Omental fat pad (tissue), 4 donors: ENCODE data around the gene REEP1. TPM values are rescaled to one million over a fixed set of nuclear protein-coding genes. Genes with fewer than 3 reads are reported as not detected.

Experiments
- ATAC-seq: fragments of 150-250 bp; one replicate; pipeline ENCODE4 v1.9.1; 2016; ENCODE audit warnings: mild to moderate bottlenecking, moderate library complexity; ENCODE audit not compliant: low FRiP score
- DNase-seq: peaks from one replicate; pipeline ENCODE4 v3.0.0-alpha.2; 2019; ENCODE audit warnings: low spot score
- total RNA-seq, 4 donors: library from RNA; depleted of rRNA; stranded (reverse); fragments of >200 nt; gene quantifications; one replicate each; pipeline ENCODE4 v1.1.0, GENCODE V29; 2016
- TF ChIP-seq, protein P1 (sequence below), 3 donors: fragments of 450-650 bp; IDR thresholded peaks; one replicate each; pipeline ENCODE4 v1.5.1; 2016 to 2017; ENCODE audit warnings: antibody characterized with exemption in 3 of 3, mild to moderate bottlenecking in 3 of 3, moderate library complexity in 2 of 3

Gene REEP1
- total RNA-seq, 4 donors from 2014 or later = 2.5 to 15.4 (median 4.3) TPM

DNA sequence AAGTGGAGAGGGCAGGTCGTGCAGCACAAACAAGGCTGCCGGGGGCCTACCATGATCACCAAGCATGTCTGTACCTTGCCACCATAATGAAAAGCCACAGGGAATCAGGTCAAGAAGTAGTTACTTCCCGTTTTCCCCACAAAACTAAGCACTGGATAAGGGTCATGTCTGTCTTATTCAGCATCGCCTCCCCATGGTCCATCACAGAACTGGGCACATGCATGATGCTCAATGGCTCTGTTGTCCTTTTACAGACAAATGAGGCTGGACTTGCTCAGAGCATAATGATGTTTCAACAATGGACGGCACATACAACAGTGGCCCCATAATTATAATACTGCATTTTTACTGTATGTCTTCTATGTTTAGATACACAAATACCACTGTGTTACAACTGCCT lies 27.5 kb downstream of the REEP1 start:
- TF ChIP-seq, protein P1, sequence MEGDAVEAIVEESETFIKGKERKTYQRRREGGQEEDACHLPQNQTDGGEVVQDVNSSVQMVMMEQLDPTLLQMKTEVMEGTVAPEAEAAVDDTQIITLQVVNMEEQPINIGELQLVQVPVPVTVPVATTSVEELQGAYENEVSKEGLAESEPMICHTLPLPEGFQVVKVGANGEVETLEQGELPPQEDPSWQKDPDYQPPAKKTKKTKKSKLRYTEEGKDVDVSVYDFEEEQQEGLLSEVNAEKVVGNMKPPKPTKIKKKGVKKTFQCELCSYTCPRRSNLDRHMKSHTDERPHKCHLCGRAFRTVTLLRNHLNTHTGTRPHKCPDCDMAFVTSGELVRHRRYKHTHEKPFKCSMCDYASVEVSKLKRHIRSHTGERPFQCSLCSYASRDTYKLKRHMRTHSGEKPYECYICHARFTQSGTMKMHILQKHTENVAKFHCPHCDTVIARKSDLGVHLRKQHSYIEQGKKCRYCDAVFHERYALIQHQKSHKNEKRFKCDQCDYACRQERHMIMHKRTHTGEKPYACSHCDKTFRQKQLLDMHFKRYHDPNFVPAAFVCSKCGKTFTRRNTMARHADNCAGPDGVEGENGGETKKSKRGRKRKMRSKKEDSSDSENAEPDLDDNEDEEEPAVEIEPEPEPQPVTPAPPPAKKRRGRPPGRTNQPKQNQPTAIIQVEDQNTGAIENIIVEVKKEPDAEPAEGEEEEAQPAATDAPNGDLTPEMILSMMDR (IDR thresholded peaks at IDR 0.05) = no peak
- ATAC-seq = no peak
- no peak for DNase-seq

DNA sequence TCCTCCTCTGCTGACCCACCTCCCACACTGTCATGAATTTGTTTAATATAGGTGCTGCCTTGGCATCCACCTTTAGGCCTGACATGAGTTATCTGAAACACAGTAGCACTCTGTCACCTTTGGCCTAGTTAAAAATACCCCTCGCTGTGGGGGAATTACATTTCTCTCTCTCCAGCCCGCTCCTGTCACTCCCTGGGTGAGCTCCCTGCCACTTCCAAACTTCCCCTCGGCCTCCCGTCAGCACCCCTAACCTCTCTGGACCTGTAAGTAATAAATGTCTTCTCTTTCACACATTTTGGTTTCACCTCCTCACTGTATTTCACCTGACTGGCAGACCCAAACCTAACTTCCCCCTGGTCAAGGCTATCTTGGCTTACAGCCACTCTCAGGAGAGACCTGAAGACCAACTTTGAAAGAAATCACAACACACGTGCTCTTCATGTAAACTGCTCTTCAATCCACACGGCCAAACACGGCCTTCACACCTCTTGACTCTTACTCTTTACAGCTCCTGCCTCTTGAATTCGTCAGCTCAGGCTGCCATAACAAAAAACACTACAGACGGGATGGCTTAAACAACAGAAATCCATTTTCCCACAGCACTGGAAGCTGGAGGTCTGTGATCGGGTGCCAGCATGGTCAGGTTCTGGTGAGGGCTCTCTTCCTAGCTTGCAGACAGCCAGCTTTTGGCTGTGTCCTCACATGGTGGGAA lies 28.3 kb downstream of the REEP1 start:
- no peak for ATAC-seq
- DNase-seq = no peak
- TF ChIP-seq, protein P1 (IDR thresholded peaks at IDR 0.05) = no peak

DNA sequence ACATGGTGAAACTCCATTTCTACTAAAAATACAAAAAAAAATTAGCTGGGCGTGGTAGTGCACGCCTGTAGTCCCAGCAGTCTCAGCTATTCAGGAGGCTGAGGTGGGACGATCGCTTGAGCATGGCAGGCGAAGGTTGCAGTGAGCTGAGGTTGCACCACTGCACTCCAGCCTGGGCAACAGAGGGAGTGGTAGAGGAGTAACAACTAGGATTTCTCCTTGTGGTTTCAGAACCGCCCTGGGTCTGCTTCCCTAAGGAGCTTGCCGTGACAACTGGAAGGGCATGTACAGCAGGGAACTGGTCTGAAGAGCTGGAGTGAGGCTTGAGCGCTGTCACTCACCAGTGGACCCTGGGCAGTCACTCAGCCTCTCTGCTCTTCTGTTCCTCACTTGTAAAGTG lies 29.1 kb downstream of the REEP1 start:
- DNase-seq = no peak
- no peak for ATAC-seq
- TF ChIP-seq, protein P1 (IDR thresholded peaks at IDR 0.05) = no peak

DNA sequence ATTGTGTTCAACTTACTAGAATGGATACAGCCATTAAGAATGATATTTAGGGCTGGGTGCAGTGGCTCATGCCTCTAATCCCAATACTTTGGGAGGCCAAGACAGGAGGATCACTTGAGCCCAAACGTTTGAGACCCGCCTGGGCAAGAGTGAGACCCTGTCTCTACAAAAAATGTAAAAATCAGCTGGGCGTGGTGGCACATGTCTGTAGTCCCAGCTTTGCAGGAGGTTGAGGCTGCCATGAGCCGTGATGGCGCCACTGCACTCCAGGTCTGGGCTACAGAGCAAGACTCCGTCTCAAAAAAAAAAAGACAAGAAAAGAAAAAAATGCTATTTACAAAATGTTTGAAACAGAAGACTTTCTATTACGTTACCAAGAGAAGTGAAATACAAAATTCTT lies 30.0 kb downstream of the REEP1 start:
- no peak for ATAC-seq
- DNase-seq = no peak
- TF ChIP-seq, protein P1 (IDR thresholded peaks at IDR 0.05) = no peak

DNA sequence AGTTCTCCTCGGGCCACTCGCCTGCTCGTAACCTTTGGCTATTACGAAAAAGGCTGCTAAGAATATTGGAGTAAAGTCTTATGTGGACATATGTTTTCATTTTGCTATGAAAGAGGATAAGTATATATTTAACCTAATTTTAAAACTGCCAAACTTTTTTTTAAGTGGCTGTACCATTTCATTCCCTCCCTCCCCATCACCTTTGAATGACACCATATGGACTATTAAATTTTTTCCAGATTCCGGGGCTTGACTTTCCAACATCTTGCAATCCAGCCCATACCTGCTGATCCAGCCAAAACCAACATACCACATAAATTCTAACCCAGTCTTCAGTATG lies 31.5 kb downstream of the REEP1 start:
- TF ChIP-seq, protein P1 (IDR thresholded peaks at IDR 0.05) = no peak
- no peak for DNase-seq
- ATAC-seq = no peak

DNA sequence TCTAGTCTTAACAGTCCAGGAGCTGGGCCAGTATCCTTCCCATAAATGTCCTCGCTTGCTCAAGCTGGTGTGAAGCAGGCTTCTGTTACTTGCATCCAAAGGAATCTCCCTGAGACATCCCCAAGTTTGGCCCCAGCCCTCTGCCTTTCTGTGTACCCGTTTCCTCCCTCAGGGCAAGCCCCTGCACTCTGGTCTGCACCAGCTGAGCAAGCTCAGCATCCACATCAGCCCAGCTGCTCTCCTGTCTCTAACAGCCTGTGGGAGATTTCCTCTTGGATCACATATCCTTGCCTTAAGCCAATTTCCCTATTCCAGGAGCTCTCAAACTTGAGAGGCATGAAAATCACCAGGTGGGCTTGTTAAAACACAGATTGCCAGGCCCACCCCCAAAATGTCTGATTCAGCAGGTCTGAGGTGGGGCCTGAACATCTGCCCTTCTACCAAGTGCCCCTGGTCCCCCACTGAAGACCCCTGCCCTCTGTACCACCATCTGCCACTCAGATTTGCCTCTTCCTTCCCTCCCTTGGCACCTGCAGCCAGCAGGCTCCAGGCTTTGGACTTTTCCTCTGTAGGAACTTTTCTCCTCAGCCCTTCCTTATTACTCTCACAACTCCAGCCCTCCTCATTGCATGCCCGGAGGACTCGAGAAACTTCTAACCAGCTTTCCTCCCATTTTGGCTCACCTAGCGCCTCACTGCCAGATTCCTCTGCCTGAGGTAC lies 32.1 kb downstream of the REEP1 start:
- DNase-seq (no peak), ATAC-seq (peak; percentile 20)

More for the DNA sequence above, 32.1 kb downstream of the REEP1 start:
- TF ChIP-seq, protein P1 (IDR thresholded peaks at IDR 0.05) = no peak
